HG03103 (cell line): ENCODE results near the gene ZKSCAN3.
A peak's percentile ranks its signal among the peaks of the same experiment; 100 is the strongest.
"Not testable (repeated sequence)": the region's sequence is repeated elsewhere in the genome, so short reads cannot be mapped to it uniquely, and the experiment has no call there.

Source experiments
- ATAC-seq: cut with Tn5 transposase; IDR thresholded peaks from one replicate; pipeline ENCODE4 v1.9.1; 2021; ENCODE audit warnings: low read depth; ENCODE audit not compliant: unreplicated experiment

Gene ZKSCAN3

GRCh38 chr6:28349892-28350737, at the start of gene ZKSCAN3:
ZKSCAN3 (plus strand) TSS chr6:28349947; CDS start chr6:28359587, 9,640 bp downstream.
- ATAC-seq = peak; percentile 97

DNA sequence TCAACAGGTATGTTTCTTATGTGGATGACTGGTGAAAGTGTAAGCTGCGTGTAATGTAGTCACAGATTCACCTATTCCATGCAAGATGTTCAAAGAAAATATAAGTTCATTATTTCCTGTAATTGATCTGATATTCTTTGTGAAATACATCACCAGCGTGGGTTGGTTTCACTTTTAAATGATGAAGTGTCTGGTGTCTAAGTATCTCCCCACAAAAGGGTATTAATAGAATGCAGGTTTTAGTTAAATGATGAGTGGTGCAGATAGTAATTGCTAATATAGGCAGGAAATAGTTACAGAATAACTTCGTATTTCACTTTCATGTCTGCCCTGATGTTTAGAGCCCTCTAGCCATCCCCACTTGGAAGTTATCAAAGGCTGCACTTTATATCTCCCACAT, 46.2 kb upstream of the ZKSCAN3 start:
- no peak for ATAC-seq

DNA sequence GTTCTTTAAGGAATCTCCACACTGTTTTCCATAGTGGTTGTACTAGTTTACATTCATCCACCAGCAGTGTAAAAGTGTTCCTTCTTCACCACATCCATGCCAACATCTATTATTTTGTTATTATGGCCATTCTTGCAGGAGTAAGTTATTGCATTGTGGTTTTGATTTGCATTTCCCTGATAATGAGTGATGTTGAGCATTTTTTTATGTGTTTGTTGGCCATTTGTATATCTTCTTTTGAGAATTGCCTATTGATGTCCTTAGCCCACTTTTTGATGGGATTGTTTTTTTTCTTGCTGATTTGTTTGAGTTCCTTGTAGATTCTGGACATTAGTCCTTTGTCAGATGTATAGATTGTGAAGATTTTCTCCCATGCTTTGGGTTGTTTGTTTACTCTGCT, 43.4 kb upstream of the ZKSCAN3 start:
- ATAC-seq = not testable (repeated sequence)

- ATAC-seq = no peak
These were observed 38.5 kb upstream of the ZKSCAN3 start for GRCh38 chr6:28311139-28311823.

- no peak for ATAC-seq
These were observed 36.8 kb upstream of the ZKSCAN3 start for GRCh38 chr6:28312939-28313338.

- no peak for ATAC-seq
These were observed 34.1 kb upstream of the ZKSCAN3 start for GRCh38 chr6:28315628-28316027.

DNA sequence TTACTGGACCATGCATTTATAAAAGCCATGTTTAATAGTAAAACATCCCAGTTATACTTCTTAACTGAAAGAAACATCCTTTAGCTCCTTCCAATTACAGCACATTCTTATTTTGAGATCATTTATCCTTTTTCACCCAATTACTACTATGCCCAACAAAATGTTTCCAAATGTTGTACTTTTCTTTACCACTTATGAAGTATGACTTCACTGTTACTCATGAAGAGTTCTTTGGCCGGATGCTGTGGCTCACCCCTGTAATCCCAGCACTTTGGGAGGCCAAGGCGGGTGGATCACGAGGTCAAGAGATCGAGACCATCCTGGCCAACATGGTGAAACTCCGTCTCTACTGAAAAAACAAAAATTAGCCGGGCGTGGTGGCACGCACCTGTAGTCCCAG, 31.9 kb upstream of the ZKSCAN3 start:
- not testable (repeated sequence) for ATAC-seq

GRCh38 chr6:28322661-28323060, 27.1 kb upstream of the ZKSCAN3 start:
- no peak for ATAC-seq

DNA sequence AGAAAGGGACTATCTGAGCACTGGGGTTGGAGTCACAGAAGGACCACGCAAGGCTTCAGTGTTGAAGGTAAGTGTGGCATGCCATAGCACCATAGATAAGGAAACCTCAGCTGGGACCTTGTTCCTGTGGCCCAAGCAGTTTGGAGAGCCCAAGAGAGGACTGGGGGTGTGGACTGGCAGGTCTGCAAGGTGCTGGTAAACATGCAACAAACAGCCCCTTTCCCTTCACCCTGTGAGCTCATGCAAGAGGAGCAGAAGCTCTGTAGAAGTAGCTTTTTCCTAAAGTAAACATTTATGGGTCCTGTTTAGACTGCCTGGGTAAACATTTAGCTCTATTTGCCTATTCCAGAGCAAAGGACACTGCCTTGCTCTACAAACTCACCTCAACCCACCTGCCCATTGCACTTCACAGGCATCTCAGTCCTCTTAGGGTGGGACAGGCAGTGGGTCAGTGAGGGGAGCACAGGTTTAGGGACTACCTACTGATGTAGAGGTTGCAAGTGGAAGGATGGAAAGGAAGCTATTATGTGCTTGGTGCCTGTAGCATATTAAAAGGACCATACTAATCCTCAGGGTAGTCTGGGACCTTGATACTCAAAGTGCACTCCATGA, 25.8 kb upstream of the ZKSCAN3 start:
- ATAC-seq = no peak

GRCh38 chr6:28326371-28326948, 23.3 kb upstream of the ZKSCAN3 start:
- no peak for ATAC-seq

GRCh38 chr6:28330041-28330440, 19.7 kb upstream of the ZKSCAN3 start:
- ATAC-seq = no peak

DNA sequence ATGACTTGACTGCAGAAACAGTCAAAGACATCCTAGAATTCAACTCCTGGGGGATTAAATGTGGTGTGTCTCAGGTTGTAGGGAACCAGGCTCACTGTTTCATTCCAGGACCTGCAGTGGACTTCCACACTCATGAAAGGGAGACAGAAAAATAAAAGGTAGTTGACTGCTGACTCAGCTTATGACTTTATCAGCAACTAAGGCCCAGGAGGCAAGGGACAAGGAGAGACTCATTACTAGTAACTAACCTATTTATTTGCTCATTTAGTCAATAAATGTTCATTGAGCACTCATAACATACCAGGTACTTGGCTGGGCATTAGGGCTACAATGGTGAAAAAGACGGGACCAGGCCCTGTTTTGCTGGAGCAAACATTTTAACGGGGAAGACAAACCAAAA, 16.7 kb upstream of the ZKSCAN3 start:
- ATAC-seq = no peak

DNA sequence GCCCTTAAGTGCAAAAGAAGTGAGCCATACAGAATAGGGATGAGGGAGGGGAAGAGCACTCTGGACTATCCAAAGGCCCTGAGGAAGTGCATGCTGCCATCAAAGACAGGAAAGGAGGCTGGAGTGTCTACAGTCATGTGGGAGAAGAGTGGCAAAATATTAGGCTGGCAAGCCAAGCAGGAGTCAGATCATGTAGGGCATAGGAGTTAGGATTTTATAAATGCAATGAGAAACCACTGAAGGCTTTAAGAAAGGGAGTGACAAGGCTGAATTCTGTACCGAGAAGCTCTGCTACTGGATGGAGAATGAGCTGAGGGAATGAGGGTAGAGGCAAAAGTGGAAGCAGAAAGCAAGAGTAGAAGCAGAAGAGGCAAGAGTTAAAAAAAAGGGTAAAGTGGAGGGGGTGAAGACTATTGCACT, 16.1 kb upstream of the ZKSCAN3 start:
- no peak for ATAC-seq

DNA sequence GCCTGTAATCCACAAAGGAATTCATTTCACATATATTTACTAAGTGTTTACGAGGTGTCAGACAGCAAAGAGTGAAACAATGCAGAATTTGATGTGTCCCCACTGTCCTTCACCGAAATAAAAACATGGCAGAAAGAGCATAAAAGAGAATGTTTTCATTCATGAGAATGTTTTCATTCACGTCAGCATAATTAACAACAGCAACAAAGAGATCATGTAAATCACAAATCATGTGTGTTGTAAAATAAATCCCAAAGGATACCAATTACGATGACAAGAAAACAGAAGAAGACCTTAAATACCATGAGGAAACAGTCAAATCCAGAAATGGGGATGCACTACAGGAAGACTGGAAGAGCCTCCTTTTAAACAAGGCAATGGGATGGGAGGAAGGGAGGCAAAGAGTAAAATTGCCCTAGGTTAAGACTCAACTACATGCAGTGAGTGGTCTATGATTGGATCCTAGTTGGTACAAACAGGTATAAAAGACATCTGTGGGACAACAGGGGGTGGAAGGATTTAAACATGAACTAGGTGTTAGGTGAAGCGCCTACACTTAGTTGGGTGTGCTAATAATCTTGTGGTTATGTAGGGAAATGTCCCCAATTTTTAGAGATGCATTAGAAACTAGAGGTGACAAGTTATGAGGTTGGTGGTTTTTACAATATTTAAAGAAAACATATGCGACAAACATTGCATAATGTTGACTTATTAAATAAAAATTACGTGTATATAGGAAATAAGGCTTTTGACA, 15.3 kb upstream of the ZKSCAN3 start:
- ATAC-seq = no peak

- ATAC-seq = no peak
These were observed 14.6 kb upstream of the ZKSCAN3 start for GRCh38 chr6:28335040-28335563.

GRCh38 chr6:28335564-28336283, 14.0 kb upstream of the ZKSCAN3 start, which contains the start of gene ZSCAN31:
ZSCAN31 (minus strand) TSS chr6:28336148; CDS start chr6:28329683, 6,465 bp downstream.
- ATAC-seq = peak; percentile 62

DNA sequence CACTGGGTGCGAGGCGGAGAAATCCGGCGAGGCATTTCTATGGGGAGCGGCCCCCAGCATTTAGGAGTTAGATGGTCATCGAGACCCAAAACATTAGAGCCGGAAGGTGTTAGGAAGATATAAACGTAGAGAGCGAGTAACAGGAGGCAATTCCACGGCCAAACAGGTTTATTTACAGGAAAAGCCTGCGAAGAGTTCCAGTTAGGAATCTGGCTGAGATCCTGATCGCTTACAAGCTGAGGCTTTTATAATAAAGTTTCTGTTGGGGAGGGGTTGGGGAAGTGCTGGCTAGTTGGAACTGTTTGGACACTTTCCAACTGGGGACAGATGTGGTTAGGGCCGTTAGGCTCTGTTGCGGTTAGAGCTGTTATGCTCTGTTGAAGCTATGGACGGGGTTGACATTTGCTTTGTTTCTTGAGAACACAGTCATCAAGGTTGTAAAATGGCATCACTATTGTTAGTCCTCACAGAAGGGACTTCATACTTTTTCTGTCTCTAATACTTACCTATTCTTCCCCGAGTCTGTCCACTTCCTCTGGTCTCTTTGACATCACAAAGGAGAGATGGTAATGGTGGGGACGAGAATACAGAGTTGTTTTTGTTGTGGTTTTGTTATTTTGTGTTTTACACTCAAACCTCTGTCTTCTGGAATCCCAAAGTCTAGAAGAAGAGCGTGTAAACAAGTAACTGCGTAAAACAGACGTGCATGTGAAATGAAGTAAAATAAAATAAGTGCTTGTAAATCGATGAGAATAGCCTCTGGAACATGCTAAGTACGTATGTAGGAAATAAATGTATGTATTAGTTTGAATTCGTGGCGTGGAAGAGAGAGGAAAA, 13.2 kb upstream of the ZKSCAN3 start:
- no peak for ATAC-seq

- no peak for ATAC-seq
These were observed 12.6 kb upstream of the ZKSCAN3 start for GRCh38 chr6:28337121-28337520.
